ENCODE data around the gene TTC33. TPM values are rescaled to one million over a fixed set of nuclear protein-coding genes. Genes with fewer than 3 reads are reported as not detected.

The TTC33 gene
- total RNA-seq, 2 donors from 2014 or later = 13.5 to 19.3 TPM

GRCh38 chr5:40627706-40628105 is 128.1 kb downstream of the TTC33 start:
- no peak overlapping the region for H3K9ac ChIP-seq (ENCODE audit: extremely low read depth, low read length, poor library complexity, severe bottlenecking)
- no peak overlapping the region for H3K27ac Mint-ChIP-seq
- peaks cover 9% of the 10 kb centered on the region for H3K4me1 Mint-ChIP-seq
- no peak for DNase-seq
- no peaks in the 10 kb centered on the region for H3K27me3 ChIP-seq (ENCODE audit: control insufficient read depth, insufficient read depth, low read length, poor library complexity, severe bottlenecking)
- no peak overlapping the region for H3K27ac ChIP-seq (ENCODE audit: low read depth, low read length)
- TF ChIP-seq, protein P1, sequence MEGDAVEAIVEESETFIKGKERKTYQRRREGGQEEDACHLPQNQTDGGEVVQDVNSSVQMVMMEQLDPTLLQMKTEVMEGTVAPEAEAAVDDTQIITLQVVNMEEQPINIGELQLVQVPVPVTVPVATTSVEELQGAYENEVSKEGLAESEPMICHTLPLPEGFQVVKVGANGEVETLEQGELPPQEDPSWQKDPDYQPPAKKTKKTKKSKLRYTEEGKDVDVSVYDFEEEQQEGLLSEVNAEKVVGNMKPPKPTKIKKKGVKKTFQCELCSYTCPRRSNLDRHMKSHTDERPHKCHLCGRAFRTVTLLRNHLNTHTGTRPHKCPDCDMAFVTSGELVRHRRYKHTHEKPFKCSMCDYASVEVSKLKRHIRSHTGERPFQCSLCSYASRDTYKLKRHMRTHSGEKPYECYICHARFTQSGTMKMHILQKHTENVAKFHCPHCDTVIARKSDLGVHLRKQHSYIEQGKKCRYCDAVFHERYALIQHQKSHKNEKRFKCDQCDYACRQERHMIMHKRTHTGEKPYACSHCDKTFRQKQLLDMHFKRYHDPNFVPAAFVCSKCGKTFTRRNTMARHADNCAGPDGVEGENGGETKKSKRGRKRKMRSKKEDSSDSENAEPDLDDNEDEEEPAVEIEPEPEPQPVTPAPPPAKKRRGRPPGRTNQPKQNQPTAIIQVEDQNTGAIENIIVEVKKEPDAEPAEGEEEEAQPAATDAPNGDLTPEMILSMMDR (conservative IDR thresholded peaks at IDR 0.05) = no peak
- no peaks in the 10 kb centered on the region for H3K36me3 Mint-ChIP-seq (ENCODE audit: low read depth)
- no peak overlapping the region for H3K4me3 Mint-ChIP-seq
- WGBS, 2 experiments (ENCODE audit: insufficient coverage in 1 of 2, insufficient read length in 1 of 2) = 96% methylated on average over 2 of the region's 2 CpGs; no CpG with 5 or more reads in 1 of the 2 experiments
- no peak overlapping the region for H3K4me3 ChIP-seq (ENCODE audit: low read length)
- H3K27me3 Mint-ChIP-seq (ENCODE audit: insufficient read depth) = no peaks in the 10 kb centered on the region
- no peaks in the 10 kb centered on the region for H3K9me3 ChIP-seq (ENCODE audit: control insufficient read depth, low read length)
- H3K9me3 Mint-ChIP-seq = no peaks in the 10 kb centered on the region
- no peaks in the 10 kb centered on the region for H3K36me3 ChIP-seq (ENCODE audit: control insufficient read depth, insufficient read depth, low read length)
- H3K4me1 ChIP-seq (ENCODE audit: control insufficient read depth, insufficient read depth, low read length) = peaks cover 2% of the 10 kb centered on the region

GRCh38 chr5:40626801-40627200 is 129.0 kb downstream of the TTC33 start:
- no peaks in the 10 kb centered on the region for H3K27me3 Mint-ChIP-seq (ENCODE audit: insufficient read depth)
- 93 to 100% methylated on average over 1 to 2 of the region's 2 CpGs for WGBS, 2 experiments (ENCODE audit: insufficient coverage in 1 of 2, insufficient read length in 1 of 2)
- Histone ChIP-seq H3K27me3 (ENCODE audit: control insufficient read depth, insufficient read depth, low read length, poor library complexity, severe bottlenecking) (no peaks in the 10 kb centered on the region), H3K4me3 (ENCODE audit: low read length) (no peak overlapping the region), H3K9ac (ENCODE audit: extremely low read depth, low read length, poor library complexity, severe bottlenecking) (no peak overlapping the region), H3K9me3 (ENCODE audit: control insufficient read depth, low read length) (no peaks in the 10 kb centered on the region), H3K27ac (ENCODE audit: low read depth, low read length) (no peak overlapping the region), H3K4me1 (ENCODE audit: control insufficient read depth, insufficient read depth, low read length) (peaks cover 9% of the 10 kb centered on the region), H3K36me3 (ENCODE audit: control insufficient read depth, insufficient read depth, low read length) (no peaks in the 10 kb centered on the region)
- H3K9me3 Mint-ChIP-seq = no peaks in the 10 kb centered on the region
- no peak overlapping the region for H3K27ac Mint-ChIP-seq
- peaks cover 17% of the 10 kb centered on the region for H3K4me1 Mint-ChIP-seq
- TF ChIP-seq, protein P1 (conservative IDR thresholded peaks at IDR 0.05) = no peak
- H3K36me3 Mint-ChIP-seq (ENCODE audit: low read depth) = no peaks in the 10 kb centered on the region
- no peak for DNase-seq
- H3K4me3 Mint-ChIP-seq = no peak overlapping the region

GRCh38 chr5:40623480-40624420 is 132.0 kb downstream of the TTC33 start:
- no peaks in the 10 kb centered on the region for H3K9me3 ChIP-seq (ENCODE audit: control insufficient read depth, low read length)
- Mint-ChIP-seq H3K9me3 (no peaks in the 10 kb centered on the region), H3K27me3 (ENCODE audit: insufficient read depth) (no peaks in the 10 kb centered on the region)

More at GRCh38 chr5:40623480-40624420, 132.0 kb downstream of the TTC33 start:
- H3K27me3 ChIP-seq (ENCODE audit: control insufficient read depth, insufficient read depth, low read length, poor library complexity, severe bottlenecking) = no peaks in the 10 kb centered on the region
- H3K4me1 Mint-ChIP-seq = peaks cover 14% of the 10 kb centered on the region
- no peak overlapping the region for H3K4me3 Mint-ChIP-seq
- WGBS, 2 experiments (ENCODE audit: insufficient coverage in 1 of 2, insufficient read length in 1 of 2) = 90 to 92% methylated on average over 2 of the region's 2 CpGs
- peaks cover 9% of the 10 kb centered on the region for H3K4me1 ChIP-seq (ENCODE audit: control insufficient read depth, insufficient read depth, low read length)
- no peak overlapping the region for H3K27ac Mint-ChIP-seq
- H3K36me3 ChIP-seq (ENCODE audit: control insufficient read depth, insufficient read depth, low read length) = no peaks in the 10 kb centered on the region
- DNase-seq = no peak
- no peaks in the 10 kb centered on the region for H3K36me3 Mint-ChIP-seq (ENCODE audit: low read depth)
- no peak overlapping the region for H3K4me3 ChIP-seq (ENCODE audit: low read length)
- H3K27ac ChIP-seq (ENCODE audit: low read depth, low read length) = no peak overlapping the region
- no peak overlapping the region for H3K9ac ChIP-seq (ENCODE audit: extremely low read depth, low read length, poor library complexity, severe bottlenecking)
- TF ChIP-seq, protein P1 (conservative IDR thresholded peaks at IDR 0.05) = no peak

Data from endodermal cell (in vitro differentiated cells).